Measurements from ENCODE around the gene CHST15.

GRCh38 chr10:124002391-124003069, 90.9 kb downstream of the CHST15 start:
- TF ChIP-seq POLR2A (IDR thresholded peaks at IDR 0.05) (no peak), CTCF (IDR thresholded peaks at IDR 0.05) (no peak)
